ENCODE results near the gene NCDN. TPM values are rescaled to one million over a fixed set of nuclear protein-coding genes. Genes with fewer than 3 reads are reported as not detected.

NCDN gene
- total and polyA plus RNA-seq, 4 donors, result 8.8 to 31.5 (median 14.6) TPM

DNA sequence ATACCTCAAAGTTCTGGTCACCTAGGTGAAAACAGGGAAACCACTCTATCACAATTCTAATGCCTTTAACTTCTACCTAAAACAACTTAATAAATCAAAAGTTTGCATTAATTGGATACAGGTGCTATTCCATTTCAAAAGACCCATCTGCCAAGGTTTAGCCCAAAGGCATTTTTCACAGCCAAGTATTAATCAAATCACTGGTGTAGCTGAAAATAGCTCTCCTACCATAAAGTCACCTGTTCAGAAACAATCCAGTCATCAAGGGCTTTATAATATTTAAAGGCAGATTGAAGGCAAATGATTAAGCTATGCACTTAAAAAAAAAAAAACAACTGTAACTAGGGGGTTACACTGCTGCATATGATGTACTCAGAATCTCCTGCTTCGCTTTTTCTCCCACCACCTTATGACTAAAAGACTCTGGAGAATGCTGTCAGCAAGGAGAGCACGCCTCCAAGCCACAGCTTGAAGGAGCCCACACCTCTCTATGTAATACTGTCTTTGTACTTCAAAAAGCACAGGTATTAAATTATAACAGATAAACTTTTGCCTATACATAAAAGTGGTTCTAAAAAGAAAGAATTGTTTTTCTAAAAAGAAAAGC, 20.9 kb upstream of the NCDN start:
- H3K27ac ChIP-seq (ENCODE audit: low read depth in 1 of 2, low read length in 1 of 2), result no peak overlapping the region
- H3K9ac ChIP-seq (ENCODE audit: insufficient read depth in 1 of 2, low read length in 2 of 2), result no peak overlapping the region
- no peak overlapping the region for H3K4me3 ChIP-seq
- no peaks in the 10 kb centered on the region for H3K27me3 ChIP-seq (ENCODE audit: control insufficient read depth in 3 of 3, insufficient read depth in 3 of 3, low read length in 2 of 3)
- DNase-seq (no peak), ATAC-seq (ENCODE audit: insufficient read depth, low FRiP score) (no peak)
- WGBS, 2 donors, result 93% methylated on average over 2 of the region's 2 CpGs
- peaks cover 9 to 51% (median 14%) of the 10 kb centered on the region in 5 donors for H3K4me1 ChIP-seq (ENCODE audit: control insufficient read depth in 5 of 5, insufficient read depth in 5 of 5, low read length in 5 of 5)
- TF ChIP-seq, protein P1, sequence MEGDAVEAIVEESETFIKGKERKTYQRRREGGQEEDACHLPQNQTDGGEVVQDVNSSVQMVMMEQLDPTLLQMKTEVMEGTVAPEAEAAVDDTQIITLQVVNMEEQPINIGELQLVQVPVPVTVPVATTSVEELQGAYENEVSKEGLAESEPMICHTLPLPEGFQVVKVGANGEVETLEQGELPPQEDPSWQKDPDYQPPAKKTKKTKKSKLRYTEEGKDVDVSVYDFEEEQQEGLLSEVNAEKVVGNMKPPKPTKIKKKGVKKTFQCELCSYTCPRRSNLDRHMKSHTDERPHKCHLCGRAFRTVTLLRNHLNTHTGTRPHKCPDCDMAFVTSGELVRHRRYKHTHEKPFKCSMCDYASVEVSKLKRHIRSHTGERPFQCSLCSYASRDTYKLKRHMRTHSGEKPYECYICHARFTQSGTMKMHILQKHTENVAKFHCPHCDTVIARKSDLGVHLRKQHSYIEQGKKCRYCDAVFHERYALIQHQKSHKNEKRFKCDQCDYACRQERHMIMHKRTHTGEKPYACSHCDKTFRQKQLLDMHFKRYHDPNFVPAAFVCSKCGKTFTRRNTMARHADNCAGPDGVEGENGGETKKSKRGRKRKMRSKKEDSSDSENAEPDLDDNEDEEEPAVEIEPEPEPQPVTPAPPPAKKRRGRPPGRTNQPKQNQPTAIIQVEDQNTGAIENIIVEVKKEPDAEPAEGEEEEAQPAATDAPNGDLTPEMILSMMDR (IDR thresholded peaks at IDR 0.05; ENCODE audit: control extremely low read depth, extremely low read depth), result no peak
- H3K36me3 ChIP-seq (ENCODE audit: control insufficient read depth in 4 of 4, insufficient read depth in 4 of 4, low read length in 4 of 4), result peaks cover 0 to 4% (median 0%) of the 10 kb centered on the region in 4 donors
- H3K9me3 ChIP-seq (ENCODE audit: control insufficient read depth in 4 of 4, insufficient read depth in 3 of 4, low read length in 3 of 4), result no peaks in the 10 kb centered on the region

DNA sequence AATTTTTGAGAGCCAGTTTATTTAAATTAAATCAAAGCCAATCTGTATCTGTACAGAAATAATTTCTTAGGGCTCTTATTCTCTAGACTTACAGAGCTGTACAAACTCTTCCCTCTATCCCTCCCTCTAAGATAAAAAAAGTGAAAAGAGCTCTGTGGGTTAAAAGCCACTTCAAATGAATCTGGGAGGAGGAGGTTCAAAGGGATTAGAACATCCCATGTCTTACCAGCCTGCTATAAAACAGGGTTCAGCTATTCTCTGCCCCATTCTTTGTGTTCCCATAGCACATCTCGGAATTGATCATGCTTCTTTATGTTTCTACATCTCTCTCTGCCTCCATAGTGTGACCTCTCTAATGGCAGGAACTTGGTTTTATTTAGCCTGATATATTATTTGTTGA, 19.8 kb upstream of the NCDN start:
- H3K36me3 ChIP-seq (ENCODE audit: control insufficient read depth in 4 of 4, insufficient read depth in 4 of 4, low read length in 4 of 4), result peaks cover 0 to 4% (median 2%) of the 10 kb centered on the region in 4 donors
- no peaks in the 10 kb centered on the region for H3K9me3 ChIP-seq (ENCODE audit: control insufficient read depth in 4 of 4, insufficient read depth in 3 of 4, low read length in 3 of 4)
- TF ChIP-seq, protein P1 (IDR thresholded peaks at IDR 0.05; ENCODE audit: control extremely low read depth, extremely low read depth), result no peak
- WGBS, 2 donors, result 81 to 93% methylated on average over 1 of the region's 1 CpG
- no peak overlapping the region for H3K4me3 ChIP-seq
- ATAC-seq (ENCODE audit: insufficient read depth, low FRiP score), result no peak
- H3K27ac ChIP-seq (ENCODE audit: low read depth in 1 of 2, low read length in 1 of 2), result peak overlapping the region in 1 of 2 donors; percentile 9
- no peaks in the 10 kb centered on the region for H3K27me3 ChIP-seq (ENCODE audit: control insufficient read depth in 3 of 3, insufficient read depth in 3 of 3, low read length in 2 of 3)
- peak overlapping the region in 1 of 2 donors; percentile 20 for H3K9ac ChIP-seq (ENCODE audit: insufficient read depth in 1 of 2, low read length in 2 of 2)
- H3K4me1 ChIP-seq (ENCODE audit: control insufficient read depth in 5 of 5, insufficient read depth in 5 of 5, low read length in 5 of 5), result peaks cover 9 to 60% (median 14%) of the 10 kb centered on the region in 5 donors
- no peak for DNase-seq

DNA sequence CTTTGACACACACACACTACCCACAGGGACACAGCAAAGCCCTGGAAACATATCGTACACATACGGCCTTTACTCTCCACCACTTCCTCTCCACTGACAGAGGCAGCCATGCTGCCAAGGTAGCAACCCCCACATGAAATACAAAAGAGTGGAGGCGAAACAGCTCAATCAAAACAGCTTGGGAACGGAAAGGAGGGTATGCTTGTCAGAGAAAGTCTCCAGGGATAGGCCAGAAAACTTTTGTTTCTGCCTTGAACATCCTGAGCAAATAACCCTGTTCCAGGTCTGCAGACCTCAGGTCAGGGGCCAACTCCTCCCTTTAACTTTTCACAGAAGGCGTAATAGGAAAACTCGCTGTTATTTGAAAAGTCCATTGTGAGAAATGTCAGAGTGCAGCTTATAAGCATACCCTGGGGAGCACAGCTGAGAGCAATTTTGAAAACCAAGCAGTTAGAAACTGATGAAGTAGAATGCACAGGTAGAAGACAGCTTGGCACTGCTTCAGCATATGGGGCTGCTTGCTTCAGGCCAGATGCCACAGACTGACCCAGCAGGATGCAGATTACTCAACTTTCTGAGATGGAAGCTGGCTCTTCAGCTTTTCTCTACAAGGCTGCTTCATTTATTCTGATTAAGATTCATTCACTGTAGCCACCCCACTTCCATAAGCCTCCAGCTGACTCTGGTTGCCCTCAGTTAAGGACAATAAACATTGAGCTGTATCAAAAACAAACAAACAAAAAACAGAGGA, 18.4 kb upstream of the NCDN start:
- 57 to 58% methylated on average over 6 of the region's 6 CpGs for WGBS, 2 donors
- Histone ChIP-seq H3K36me3 (ENCODE audit: control insufficient read depth in 4 of 4, insufficient read depth in 4 of 4, low read length in 4 of 4) (peaks cover 0 to 4% (median 2%) of the 10 kb centered on the region in 4 donors), H3K27me3 (ENCODE audit: control insufficient read depth in 3 of 3, insufficient read depth in 3 of 3, low read length in 2 of 3) (no peaks in the 10 kb centered on the region), H3K4me3 (no peak overlapping the region), H3K27ac (ENCODE audit: low read depth in 1 of 2, low read length in 1 of 2) (peak overlapping the region; percentile 61 to 77), H3K9me3 (ENCODE audit: control insufficient read depth in 4 of 4, insufficient read depth in 3 of 4, low read length in 3 of 4) (no peaks in the 10 kb centered on the region), H3K9ac (ENCODE audit: insufficient read depth in 1 of 2, low read length in 2 of 2) (peak overlapping the region in 1 of 2 donors; percentile 36), H3K4me1 (ENCODE audit: control insufficient read depth in 5 of 5, insufficient read depth in 5 of 5, low read length in 5 of 5) (peaks cover 9 to 53% (median 13%) of the 10 kb centered on the region in 5 donors)
- no peak for DNase-seq
- TF ChIP-seq, protein P1 (IDR thresholded peaks at IDR 0.05; ENCODE audit: control extremely low read depth, extremely low read depth), result no peak
- no peak for ATAC-seq (ENCODE audit: insufficient read depth, low FRiP score)

All from lung (tissue), 12 donors.